Loucy (cell line): ENCODE data around the gene SELENOO.

Experiments used
- H2AFZ ChIP-seq: fragments of 200-600 bp; sonication (generic); 2 replicates; pipeline ENCODE4 v1.6.0; 2016; ENCODE audit warnings: antibody characterized with exemption, mild to moderate bottlenecking, low read length, moderate library complexity
- H3F3A ChIP-seq: fragments of 200-600 bp; 2 replicates; pipeline ENCODE4 v1.6.0; 2016; ENCODE audit warnings: antibody characterized with exemption, low read depth, mild to moderate bottlenecking
- H3K27me3 ChIP-seq: fragments of 200-600 bp; sonication (generic); 2 replicates; pipeline ENCODE4 v1.6.1; 2014; ENCODE audit warnings: low read length, mild to moderate bottlenecking; ENCODE audit not compliant: insufficient read depth, poor library complexity, severe bottlenecking
- H3K36me3 ChIP-seq: fragments of 200-600 bp; sonication (generic); 2 replicates; pipeline ENCODE4 v1.6.1; 2016; ENCODE audit warnings: low read length; ENCODE audit not compliant: insufficient read depth
- H3K4me1 ChIP-seq: fragments of 200-600 bp; sonication (generic); 2 replicates; pipeline ENCODE4 v1.5.1; 2014; ENCODE audit warnings: low read length, mild to moderate bottlenecking; ENCODE audit not compliant: insufficient read depth, poor library complexity, severe bottlenecking
- H3K4me2 ChIP-seq: fragments of 200-600 bp; sonication (generic); 2 replicates; pipeline ENCODE4 v1.6.0; 2014; ENCODE audit warnings: antibody characterized with exemption, low read length, low read depth, mild to moderate bottlenecking; ENCODE audit not compliant: poor library complexity, severe bottlenecking
- H3K4me3 ChIP-seq: fragments of 200-600 bp; sonication (generic); 2 replicates; pipeline ENCODE4 v1.5.1; 2014; ENCODE audit warnings: low read length, mild to moderate bottlenecking, mixed read lengths; ENCODE audit not compliant: poor library complexity, severe bottlenecking
- H3K79me2 ChIP-seq: fragments of 200-600 bp; sonication (generic); 2 replicates; pipeline ENCODE4 v1.6.1; 2014; ENCODE audit warnings: low read length; ENCODE audit not compliant: insufficient read depth
- H3K9ac ChIP-seq: fragments of 200-600 bp; sonication (generic); 2 replicates; pipeline ENCODE4 v1.6.0; 2014; ENCODE audit warnings: mild to moderate bottlenecking, low read depth, low read length, moderate library complexity; ENCODE audit not compliant: poor library complexity, severe bottlenecking
- H3K9me2 ChIP-seq: fragments of 200-600 bp; sonication (generic); replicated peaks from 2 replicates; pipeline ENCODE4 v1.6.1; 2016; ENCODE audit warnings: low read depth, low read length, mixed read lengths
- H3K9me3 ChIP-seq: fragments of 200-600 bp; sonication (generic); 2 replicates; pipeline ENCODE4 v1.6.1; 2014; ENCODE audit warnings: mild to moderate bottlenecking, antibody characterized with exemption, low read length, low read depth; ENCODE audit not compliant: insufficient read depth
- H4K20me1 ChIP-seq: fragments of 200-600 bp; sonication (generic); 2 replicates; pipeline ENCODE4 v1.6.0; 2014; ENCODE audit warnings: antibody characterized with exemption, low read length, mild to moderate bottlenecking; ENCODE audit not compliant: insufficient read depth, poor library complexity, severe bottlenecking
- CTCF ChIP-seq: fragments of 200-600 bp; sonication (generic); conservative IDR thresholded peaks from 2 replicates; pipeline ENCODE4 v1.5.1; 2014; ENCODE audit warnings: mild to moderate bottlenecking, antibody characterized with exemption, low read length
- EZH2phosphoT487 ChIP-seq: fragments of 200-600 bp; IDR thresholded peaks from 2 replicates; pipeline ENCODE4 v1.6.1; 2018; ENCODE audit warnings: antibody characterized with exemption, mild to moderate bottlenecking, moderate library complexity, borderline replicate concordance

Gene SELENOO

GRCh38 chr22:50184004-50184901 is 16.6 kb upstream of the SELENOO start:
- Histone ChIP-seq H3K9ac (no peak overlapping the region), H2AFZ (no peak overlapping the region), H3K36me3 (no peaks in the 10 kb centered on the region), H3K4me2 (no peak overlapping the region), H3K79me2 (peaks cover 33% of the 10 kb centered on the region), H3K4me3 (no peak overlapping the region), H4K20me1 (peaks cover 12% of the 10 kb centered on the region), H3K9me2 (no peaks in the 10 kb centered on the region), H3K4me1 (peaks cover 25% of the 10 kb centered on the region), H3K9me3 (no peaks in the 10 kb centered on the region), H3F3A (no peaks in the 10 kb centered on the region), H3K27me3 (no peaks in the 10 kb centered on the region)
- no peak for TF ChIP-seq EZH2phosphoT487
- 0 out of 2 replicates have a peak, but pooled peaks have one; percentile 10 for TF ChIP-seq CTCF

GRCh38 chr22:50184902-50185374 is 15.9 kb upstream of the SELENOO start:
- Histone ChIP-seq H3K27me3 (no peaks in the 10 kb centered on the region), H3F3A (no peaks in the 10 kb centered on the region), H3K4me3 (peak overlapping the region; percentile 59), H3K4me2 (peak overlapping the region; percentile 65), H3K36me3 (no peaks in the 10 kb centered on the region), H3K9ac (peak overlapping the region; percentile 53), H4K20me1 (peaks cover 12% of the 10 kb centered on the region), H3K9me3 (no peaks in the 10 kb centered on the region), H3K4me1 (peaks cover 28% of the 10 kb centered on the region), H3K79me2 (peaks cover 37% of the 10 kb centered on the region), H3K9me2 (no peaks in the 10 kb centered on the region), H2AFZ (no peak overlapping the region)
- TF ChIP-seq EZH2phosphoT487, result no peak
- no peak for TF ChIP-seq CTCF

- Histone ChIP-seq H3K36me3 (no peaks in the 10 kb centered on the region), H3K79me2 (peaks cover 37% of the 10 kb centered on the region), H3K4me1 (peaks cover 29% of the 10 kb centered on the region), H3F3A (no peaks in the 10 kb centered on the region), H3K27me3 (no peaks in the 10 kb centered on the region), H3K4me2 (peak within 1 kb of the TSS; percentile 80), H3K9me3 (no peaks in the 10 kb centered on the region), H2AFZ (no peak within 1 kb of the TSS), H3K4me3 (peak within 1 kb of the TSS; percentile 77), H3K9ac (peak within 1 kb of the TSS; percentile 92), H3K9me2 (no peaks in the 10 kb centered on the region), H4K20me1 (peaks cover 12% of the 10 kb centered on the region)
- TF ChIP-seq EZH2phosphoT487, result no peak
- no peak for TF ChIP-seq CTCF
Measured at GRCh38 chr22:50185375-50186087, 15.3 kb upstream of the SELENOO start, which contains the start of gene TRABD. TSS of gene TRABD (plus strand) at chr22:50185913. CDS start at chr22:50193061, 7,148 bp downstream.
